Neural cell (in vitro differentiated cells): ENCODE measurements around the gene MYH6.

Source experiments
- EP300 ChIP-seq: fragments of 450-650 bp; conservative IDR thresholded peaks from 2 replicates; pipeline ENCODE4 v1.6.1; 2014; ENCODE audit warnings: antibody characterized with exemption, mild to moderate bottlenecking, moderate library complexity; ENCODE audit not compliant: poor library complexity, severe bottlenecking
- EZH2 ChIP-seq: fragments of 200-600, 300-800 bp; shearing (Covaris generic), sonication (generic); IDR thresholded peaks from 2 replicates; pipeline ENCODE4 v1.6.1; 2014; ENCODE audit warnings: antibody characterized with exemption, low read length, borderline replicate concordance, mild to moderate bottlenecking; ENCODE audit not compliant: insufficient read depth, poor library complexity, severe bottlenecking
- MXI1 ChIP-seq: fragments of 450-650 bp; conservative IDR thresholded peaks from 2 replicates; pipeline ENCODE4 v1.6.1; 2014; ENCODE audit warnings: antibody characterized with exemption, mild to moderate bottlenecking; ENCODE audit not compliant: poor library complexity, severe bottlenecking
- POLR2AphosphoS5 ChIP-seq: IDR thresholded peaks from 2 replicates; pipeline ENCODE4 v1.6.1; 2012
- RAD21 ChIP-seq: fragments of 450-650 bp; conservative IDR thresholded peaks from 2 replicates; pipeline ENCODE4 v1.6.1; 2014; ENCODE audit warnings: antibody characterized with exemption, mild to moderate bottlenecking, moderate library complexity
- SMC3 ChIP-seq: fragments of 450-650 bp; conservative IDR thresholded peaks from 2 replicates; pipeline ENCODE4 v1.6.1; 2014; ENCODE audit warnings: antibody characterized with exemption, mild to moderate bottlenecking, moderate library complexity; ENCODE audit not compliant: poor library complexity
- TAF1 ChIP-seq: IDR thresholded peaks from 2 replicates; pipeline ENCODE4 v1.6.1; 2012; ENCODE audit warnings: low read depth
- TF ChIP-seq, protein P1 (sequence below): fragments of 450-650 bp; IDR thresholded peaks from 2 replicates; pipeline ENCODE4 v1.5.1; 2014; ENCODE audit warnings: antibody characterized with exemption, mild to moderate bottlenecking, moderate library complexity; ENCODE audit not compliant: poor library complexity, severe bottlenecking

DNA sequence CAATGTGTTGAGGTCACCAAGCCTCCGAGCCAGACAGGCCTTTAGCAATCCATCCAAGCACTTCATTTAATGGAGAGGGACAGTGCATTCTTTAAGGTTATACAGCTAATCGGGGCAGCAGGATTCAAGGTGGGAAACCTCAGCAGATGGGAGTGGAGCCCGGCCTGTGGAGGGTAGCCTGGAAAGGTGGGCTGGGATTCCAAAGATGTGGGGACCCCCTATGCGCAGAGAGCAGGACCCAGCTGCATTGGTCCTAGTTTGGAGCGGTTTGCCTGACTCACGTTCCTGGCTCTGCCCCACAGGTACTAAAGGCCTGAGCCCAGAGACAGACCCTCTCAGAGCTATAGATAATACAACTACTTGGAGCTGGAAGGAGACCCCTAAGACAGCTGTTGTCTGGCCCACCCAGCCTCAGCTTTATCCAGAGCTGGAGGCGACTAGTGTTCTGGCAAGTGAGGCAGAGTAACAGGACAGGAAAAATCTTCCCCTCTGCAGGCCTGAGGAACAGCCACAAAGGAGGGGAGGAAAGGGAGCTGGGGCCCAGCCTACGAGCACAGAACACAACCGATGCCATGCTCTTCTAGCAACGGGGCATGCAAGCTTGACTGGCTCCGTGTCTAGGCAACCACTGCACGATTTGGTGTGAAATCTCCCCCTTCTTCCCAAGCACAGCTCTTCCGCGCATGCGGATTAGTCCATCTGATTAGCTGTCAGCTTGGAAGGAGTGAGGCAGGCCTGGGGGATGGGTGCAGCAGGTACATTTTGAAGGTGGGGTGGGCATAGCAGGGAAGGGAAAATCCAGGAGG lies 28.5 kb upstream of the MYH6 start:
- TF ChIP-seq MXI1 = peak; percentile 77
- TF ChIP-seq, protein P1, sequence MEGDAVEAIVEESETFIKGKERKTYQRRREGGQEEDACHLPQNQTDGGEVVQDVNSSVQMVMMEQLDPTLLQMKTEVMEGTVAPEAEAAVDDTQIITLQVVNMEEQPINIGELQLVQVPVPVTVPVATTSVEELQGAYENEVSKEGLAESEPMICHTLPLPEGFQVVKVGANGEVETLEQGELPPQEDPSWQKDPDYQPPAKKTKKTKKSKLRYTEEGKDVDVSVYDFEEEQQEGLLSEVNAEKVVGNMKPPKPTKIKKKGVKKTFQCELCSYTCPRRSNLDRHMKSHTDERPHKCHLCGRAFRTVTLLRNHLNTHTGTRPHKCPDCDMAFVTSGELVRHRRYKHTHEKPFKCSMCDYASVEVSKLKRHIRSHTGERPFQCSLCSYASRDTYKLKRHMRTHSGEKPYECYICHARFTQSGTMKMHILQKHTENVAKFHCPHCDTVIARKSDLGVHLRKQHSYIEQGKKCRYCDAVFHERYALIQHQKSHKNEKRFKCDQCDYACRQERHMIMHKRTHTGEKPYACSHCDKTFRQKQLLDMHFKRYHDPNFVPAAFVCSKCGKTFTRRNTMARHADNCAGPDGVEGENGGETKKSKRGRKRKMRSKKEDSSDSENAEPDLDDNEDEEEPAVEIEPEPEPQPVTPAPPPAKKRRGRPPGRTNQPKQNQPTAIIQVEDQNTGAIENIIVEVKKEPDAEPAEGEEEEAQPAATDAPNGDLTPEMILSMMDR = no peak
- TF ChIP-seq POLR2AphosphoS5 = peak; percentile 85
- no peak for TF ChIP-seq EZH2
- no peak for TF ChIP-seq TAF1
- peak; percentile 60 for TF ChIP-seq RAD21
- peak; percentile 90 for TF ChIP-seq EP300
- TF ChIP-seq SMC3 = peak; percentile 67
